SU-DHL-6 (cell line): Measurements from ENCODE around the gene PSMC4.

Experiments used
- H2AFZ ChIP-seq: fragments of 200-600 bp; sonication (generic); 2 replicates; pipeline ENCODE4 v1.6.1; 2014; ENCODE audit warnings: low read depth, mild to moderate bottlenecking, moderate library complexity, mixed read lengths, antibody characterized with exemption, low read length; ENCODE audit not compliant: severe bottlenecking
- H3F3A ChIP-seq: fragments of 200-600 bp; shearing (Covaris generic); 2 replicates; pipeline ENCODE4 v1.6.0; 2016; ENCODE audit warnings: antibody characterized with exemption, mild to moderate bottlenecking; ENCODE audit not compliant: insufficient read depth
- H3K27ac ChIP-seq: fragments of 200-600 bp; sonication (generic); 2 replicates; pipeline ENCODE4 v1.5.1; 2016; ENCODE audit warnings: low read depth, mild to moderate bottlenecking, low read length, moderate library complexity, mixed read lengths
- H3K27me3 ChIP-seq: fragments of 200-600 bp; sonication (generic), shearing (Covaris generic); 2 replicates; pipeline ENCODE4 v1.6.0; 2014; ENCODE audit warnings: mild to moderate bottlenecking, low read length
- H3K36me3 ChIP-seq: fragments of 200-600 bp; sonication (generic); 2 replicates; pipeline ENCODE4 v1.6.1; 2014; ENCODE audit warnings: mild to moderate bottlenecking, low read length, mixed read lengths
- H3K4me2 ChIP-seq: fragments of 300-600, 200-600 bp; shearing (Covaris generic), sonication (generic); 2 replicates; pipeline ENCODE4 v1.6.0; 2014; ENCODE audit warnings: low read length, low read depth, mild to moderate bottlenecking; ENCODE audit not compliant: poor library complexity, severe bottlenecking
- H3K4me3 ChIP-seq: fragments of 200-600 bp; sonication (generic); 2 replicates; pipeline ENCODE4 v1.5.1; 2014; ENCODE audit warnings: antibody characterized with exemption, low read length, mild to moderate bottlenecking, mixed read lengths; ENCODE audit not compliant: insufficient read depth, poor library complexity, severe bottlenecking
- H3K79me2 ChIP-seq: fragments of 200-600 bp; sonication (generic); 2 replicates; pipeline ENCODE4 v1.6.1; 2014; ENCODE audit warnings: mild to moderate bottlenecking, low read length, moderate library complexity; ENCODE audit not compliant: insufficient read depth
- H3K9ac ChIP-seq: fragments of 200-600 bp; sonication (generic); 2 replicates; pipeline ENCODE4 v1.7.0; 2014; ENCODE audit warnings: mild to moderate bottlenecking, low read length
- H3K9me2 ChIP-seq: fragments of 200-600 bp; sonication (generic); replicated peaks from 2 replicates; pipeline ENCODE4 v1.6.1; 2014; ENCODE audit warnings: low read length; ENCODE audit not compliant: insufficient read depth
- H3K9me3 ChIP-seq: fragments of 200-600 bp; sonication (generic); 2 replicates; pipeline ENCODE4 v1.6.1; 2014; ENCODE audit warnings: low read length, mixed read lengths; ENCODE audit not compliant: insufficient read depth
- H4K20me1 ChIP-seq: fragments of 200-600 bp; sonication (generic); 2 replicates; pipeline ENCODE4 v1.6.1; 2014; ENCODE audit warnings: low read depth, mild to moderate bottlenecking, antibody characterized with exemption, low read length, moderate library complexity, mixed read lengths
- EZH2phosphoT487 ChIP-seq: fragments of 200-600 bp; sonication (generic), shearing (Covaris generic); conservative IDR thresholded peaks from 2 replicates; pipeline ENCODE4 v1.6.1; 2018; ENCODE audit warnings: mild to moderate bottlenecking, antibody characterized with exemption, low read length, moderate library complexity, mixed read lengths
- TF ChIP-seq, protein P1 (sequence below): fragments of 200-600 bp; sonication (generic); IDR thresholded peaks from one replicate; pipeline ENCODE4 v1.5.1; 2017; ENCODE audit warnings: antibody characterized with exemption, mild to moderate bottlenecking, low read length, moderate library complexity; ENCODE audit not compliant: insufficient read depth, poor library complexity, severe bottlenecking

Gene PSMC4

DNA sequence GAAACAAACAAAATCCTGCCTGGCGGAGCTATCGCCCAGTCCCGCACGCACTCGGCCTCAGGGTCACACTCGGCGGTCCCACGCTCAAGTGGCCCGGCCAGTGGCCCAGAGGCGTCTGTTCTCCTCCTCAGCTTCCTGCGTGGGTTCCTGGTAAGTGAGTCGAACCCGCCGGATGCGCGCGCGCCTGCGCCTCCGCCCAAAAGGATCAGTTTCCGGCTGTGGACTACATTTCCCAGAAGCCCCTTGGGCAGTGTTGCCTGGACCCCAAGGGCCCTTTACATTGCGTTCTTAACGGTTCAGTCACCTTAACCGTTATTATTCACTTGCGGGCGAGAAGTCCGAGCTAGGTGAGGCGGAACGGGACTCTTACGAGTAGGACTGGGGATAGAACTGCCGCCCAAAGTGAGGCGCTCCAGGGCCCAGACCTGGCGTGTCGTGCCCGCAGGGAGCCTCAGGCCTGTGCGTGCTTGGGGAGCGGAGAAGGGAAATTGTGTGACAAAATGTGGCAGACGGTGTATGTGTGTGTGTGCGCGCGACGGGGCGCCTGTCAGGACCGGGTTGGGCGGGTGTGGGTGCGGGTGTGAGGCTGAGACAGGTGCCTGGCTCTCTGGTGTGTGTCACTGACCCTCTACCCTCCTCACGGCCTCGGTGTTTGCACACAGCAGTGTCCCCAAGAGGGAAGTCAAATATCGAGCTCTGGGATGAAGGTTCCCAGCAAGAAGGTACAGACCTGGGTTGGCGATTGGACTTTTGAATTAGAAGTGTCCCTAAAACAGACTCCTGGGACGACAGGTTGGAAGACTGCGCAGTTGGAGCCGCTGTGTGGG, 26.1 kb downstream of the PSMC4 start, which contains the start of gene ZNF546:
Gene ZNF546 (plus strand): TSS at position 250 of the 827 bp plus-strand sequence. CDS start 1,267 bp downstream, outside the sequence.
- H3K27me3 ChIP-seq, result no peaks in the 10 kb centered on the region
- no peaks in the 10 kb centered on the region for H4K20me1 ChIP-seq
- no peak for TF ChIP-seq EZH2phosphoT487
- peak within 1 kb of the TSS; percentile 84 for H3K4me3 ChIP-seq
- H3K27ac ChIP-seq, result peak within 1 kb of the TSS; percentile 60
- peaks cover 47% of the 10 kb centered on the region for H3K79me2 ChIP-seq
- H2AFZ ChIP-seq, result peak within 1 kb of the TSS; percentile 87
- H3F3A ChIP-seq, result no peaks in the 10 kb centered on the region
- peaks cover 16% of the 10 kb centered on the region for H3K36me3 ChIP-seq
- peak within 1 kb of the TSS; percentile 79 for H3K9ac ChIP-seq
- no peaks in the 10 kb centered on the region for H3K9me2 ChIP-seq
- H3K4me2 ChIP-seq, result peak within 1 kb of the TSS; percentile 95
- H3K9me3 ChIP-seq, result peaks cover 21% of the 10 kb centered on the region

DNA sequence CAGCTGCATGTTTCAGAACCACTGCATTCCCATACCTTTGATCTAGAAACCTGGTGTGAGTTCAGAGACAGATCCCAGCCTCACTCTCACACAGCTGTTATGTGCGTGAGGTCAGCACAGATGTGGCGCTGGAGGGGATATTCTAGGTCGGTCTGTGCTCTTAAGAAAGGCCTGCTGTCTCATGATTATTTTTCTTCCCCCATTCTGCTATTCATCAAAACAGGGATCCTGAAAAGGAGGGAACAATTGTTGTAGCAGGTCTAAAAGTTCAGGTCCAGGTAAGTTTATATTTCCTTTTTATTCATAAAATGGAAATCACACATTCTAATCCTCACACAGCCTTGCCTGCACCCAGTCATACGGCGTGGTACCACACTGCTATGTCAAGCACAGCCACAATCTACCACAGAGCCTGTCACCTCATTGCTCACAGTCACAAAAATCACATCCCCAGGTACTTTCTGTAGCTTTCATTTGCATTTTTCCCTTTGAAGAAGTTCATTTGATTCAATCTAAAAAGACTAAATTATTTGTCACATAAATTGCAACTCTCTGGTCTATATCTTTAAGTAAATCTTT, 26.8 kb downstream of the PSMC4 start:
- H2AFZ ChIP-seq, result peak overlapping the region; percentile 87
- peak overlapping the region; percentile 84 for H3K4me3 ChIP-seq
- H3K27ac ChIP-seq, result peak overlapping the region; percentile 60
- peak overlapping the region; percentile 95 for H3K4me2 ChIP-seq
- peak overlapping the region; percentile 79 for H3K9ac ChIP-seq
- peaks cover 21% of the 10 kb centered on the region for H3K9me3 ChIP-seq
- peaks cover 40% of the 10 kb centered on the region for H3K79me2 ChIP-seq
- H3K27me3 ChIP-seq, result no peaks in the 10 kb centered on the region
- no peaks in the 10 kb centered on the region for H4K20me1 ChIP-seq
- H3K36me3 ChIP-seq, result peaks cover 16% of the 10 kb centered on the region
- TF ChIP-seq, protein P1, sequence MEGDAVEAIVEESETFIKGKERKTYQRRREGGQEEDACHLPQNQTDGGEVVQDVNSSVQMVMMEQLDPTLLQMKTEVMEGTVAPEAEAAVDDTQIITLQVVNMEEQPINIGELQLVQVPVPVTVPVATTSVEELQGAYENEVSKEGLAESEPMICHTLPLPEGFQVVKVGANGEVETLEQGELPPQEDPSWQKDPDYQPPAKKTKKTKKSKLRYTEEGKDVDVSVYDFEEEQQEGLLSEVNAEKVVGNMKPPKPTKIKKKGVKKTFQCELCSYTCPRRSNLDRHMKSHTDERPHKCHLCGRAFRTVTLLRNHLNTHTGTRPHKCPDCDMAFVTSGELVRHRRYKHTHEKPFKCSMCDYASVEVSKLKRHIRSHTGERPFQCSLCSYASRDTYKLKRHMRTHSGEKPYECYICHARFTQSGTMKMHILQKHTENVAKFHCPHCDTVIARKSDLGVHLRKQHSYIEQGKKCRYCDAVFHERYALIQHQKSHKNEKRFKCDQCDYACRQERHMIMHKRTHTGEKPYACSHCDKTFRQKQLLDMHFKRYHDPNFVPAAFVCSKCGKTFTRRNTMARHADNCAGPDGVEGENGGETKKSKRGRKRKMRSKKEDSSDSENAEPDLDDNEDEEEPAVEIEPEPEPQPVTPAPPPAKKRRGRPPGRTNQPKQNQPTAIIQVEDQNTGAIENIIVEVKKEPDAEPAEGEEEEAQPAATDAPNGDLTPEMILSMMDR, result no peak
- no peak for TF ChIP-seq EZH2phosphoT487
- no peaks in the 10 kb centered on the region for H3F3A ChIP-seq
- no peaks in the 10 kb centered on the region for H3K9me2 ChIP-seq

DNA sequence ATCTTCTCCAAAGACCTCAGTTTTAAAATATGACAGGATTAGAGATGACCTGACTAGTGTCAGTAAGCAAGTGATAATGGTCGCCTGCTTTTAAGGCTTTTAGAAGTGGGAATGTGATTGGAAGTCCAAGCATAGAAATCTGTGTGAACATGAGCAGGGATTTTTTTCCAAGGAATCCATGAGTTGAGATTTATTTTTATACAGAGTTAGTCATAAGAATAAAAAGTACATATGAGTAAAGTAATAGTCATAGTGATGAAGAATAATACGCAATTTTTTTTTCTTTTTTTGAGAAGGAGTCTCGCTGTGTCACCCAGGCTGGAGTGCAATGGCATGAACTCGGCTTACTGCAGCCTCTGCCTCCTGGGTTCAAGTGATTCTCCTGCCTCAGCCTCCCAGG, 27.5 kb downstream of the PSMC4 start:
- Histone ChIP-seq H3K9ac (no peak overlapping the region), H3K9me2 (no peaks in the 10 kb centered on the region), H3K9me3 (peaks cover 14% of the 10 kb centered on the region), H3K27me3 (no peaks in the 10 kb centered on the region), H3F3A (no peaks in the 10 kb centered on the region), H3K4me2 (no peak overlapping the region), H4K20me1 (no peaks in the 10 kb centered on the region), H3K4me3 (no peak overlapping the region), H3K27ac (no peak overlapping the region), H3K36me3 (peaks cover 13% of the 10 kb centered on the region), H2AFZ (no peak overlapping the region), H3K79me2 (peaks cover 32% of the 10 kb centered on the region)
- TF ChIP-seq, protein P1, result no peak
- no peak for TF ChIP-seq EZH2phosphoT487
